Thyroid gland (tissue), 4 donors: ENCODE results near the gene STK11IP. TPM values are rescaled to one million over a fixed set of nuclear protein-coding genes. Genes with fewer than 3 reads are reported as not detected.

ENCODE experiments used
- DNase-seq, 2 donors: peaks; one replicate each; pipeline ENCODE4 v3.0.0-alpha.2; 2019
- H3K27ac ChIP-seq, 3 donors: fragments of 200-600 bp; sonication (generic); 1 replicate in 2 of 3; 2 replicates in 1 of 3; pipeline ENCODE4 v1.5.1; 2016 to 2019; ENCODE audit warnings: mild to moderate bottlenecking in 1 of 3, moderate library complexity in 1 of 3
- H3K27me3 ChIP-seq: fragments of 200-600 bp; sonication (generic); one replicate; pipeline ENCODE4 v1.5.1; 2019
- H3K36me3 ChIP-seq, 2 donors: fragments of 200-600 bp; sonication (generic); one replicate each; pipeline ENCODE4 v1.5.1; 2016 to 2019
- H3K4me1 ChIP-seq, 2 donors: fragments of 200-600 bp; sonication (generic); one replicate each; pipeline ENCODE4 v1.5.1; 2017 to 2019
- H3K4me3 ChIP-seq, 3 donors: fragments of 200-600 bp; sonication (generic); replicated peaks in 1 of 3; 1 replicate in 2 of 3; 2 replicates in 1 of 3; pipeline ENCODE4 v1.5.1; 2016; ENCODE audit warnings: mild to moderate bottlenecking in 1 of 3
- H3K9me3 ChIP-seq: fragments of 200-600 bp; sonication (generic); one replicate; pipeline ENCODE4 v1.5.1; 2017
- POLR2A ChIP-seq, 2 donors: fragments of 450-650 bp; IDR thresholded peaks; one replicate each; pipeline ENCODE4 v1.6.1; 2017; ENCODE audit warnings: antibody characterized with exemption in 2 of 2, mild to moderate bottlenecking in 2 of 2, moderate library complexity in 1 of 2
- WGBS, 2 donors: methylation state at CpG; one replicate each; pipeline ENCODE4 v1.1.5; 2017; 5-methylcytosine and 5-hydroxymethylcytosine counted together
- intact Hi-C: fragments of 100-400 bp; cut with DNase I; formaldehyde crosslinking; loops from one replicate; pipeline ENCODE4 v1.15.1; 2023
- total RNA-seq, 4 donors: library from RNA; depleted of rRNA; stranded (reverse); fragments of >200 nt; gene quantifications; one replicate each; pipeline ENCODE4 v1.2.3, GENCODE V29; 2016
- TF ChIP-seq, protein P1 (sequence below), 6 experiments: fragments of 200-600 bp in 3 of 6; fragments of 450-650 bp in 3 of 6; sonication (generic) in 3 of 6; IDR thresholded peaks; one replicate each; pipeline ENCODE4 v1.5.1; 2016 to 2019; ENCODE audit warnings: antibody characterized with exemption in 6 of 6, mild to moderate bottlenecking in 2 of 6, inconsistent platforms in 1 of 6, moderate library complexity in 1 of 6

Gene STK11IP
- total RNA-seq, 4 donors from 2014 or later = 14.6 to 25.0 (median 19.7) TPM

DNA sequence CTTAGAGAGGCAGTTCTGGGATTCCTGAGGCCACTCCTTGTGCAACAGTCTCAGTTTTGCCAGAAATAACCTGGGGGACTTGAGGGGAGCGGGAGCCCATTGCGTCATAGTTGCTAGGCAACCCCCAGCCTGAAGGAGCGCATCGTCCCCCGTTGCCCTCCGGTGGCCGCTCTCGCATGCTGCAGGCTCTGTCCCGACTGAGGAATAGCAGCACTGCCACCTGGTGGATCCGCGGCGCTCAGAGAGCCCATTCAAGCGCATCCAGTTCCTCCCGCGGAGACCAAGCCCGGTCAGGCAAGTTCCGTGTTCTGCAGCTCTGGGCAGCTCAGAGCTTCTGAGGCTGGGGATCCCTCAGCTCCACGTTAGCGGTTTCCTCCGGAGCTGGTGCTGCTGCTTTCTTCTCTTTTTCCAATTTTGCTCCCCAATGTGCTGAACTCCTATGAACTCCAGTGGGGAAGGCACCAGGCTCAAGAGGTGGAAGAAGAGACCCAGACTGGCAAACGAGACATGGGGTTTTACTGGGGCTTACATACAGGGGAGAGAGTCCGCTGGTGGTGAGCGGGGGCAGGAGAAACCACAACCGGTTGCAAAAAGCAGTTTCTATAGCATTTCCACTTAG is 44.9 kb downstream of the STK11IP start:
- Histone ChIP-seq H3K4me1 (peaks cover 0 to 18% of the 10 kb centered on the region in 2 donors), H3K9me3 (no peaks in the 10 kb centered on the region), H3K36me3 (no peaks in the 10 kb centered on the region), H3K4me3 (no peak overlapping the region), H3K27ac (no peak overlapping the region), H3K27me3 (no peaks in the 10 kb centered on the region)
- intact Hi-C loops = loop anchor here (2.0 kb wide), 1 partner anchor 102 kb away; no protein-coding TSS in a partner anchor
- DNase-seq = peak; percentile 98 to 99
- TF ChIP-seq POLR2A (IDR thresholded peaks at IDR 0.05) = no peak
- TF ChIP-seq, protein P1, sequence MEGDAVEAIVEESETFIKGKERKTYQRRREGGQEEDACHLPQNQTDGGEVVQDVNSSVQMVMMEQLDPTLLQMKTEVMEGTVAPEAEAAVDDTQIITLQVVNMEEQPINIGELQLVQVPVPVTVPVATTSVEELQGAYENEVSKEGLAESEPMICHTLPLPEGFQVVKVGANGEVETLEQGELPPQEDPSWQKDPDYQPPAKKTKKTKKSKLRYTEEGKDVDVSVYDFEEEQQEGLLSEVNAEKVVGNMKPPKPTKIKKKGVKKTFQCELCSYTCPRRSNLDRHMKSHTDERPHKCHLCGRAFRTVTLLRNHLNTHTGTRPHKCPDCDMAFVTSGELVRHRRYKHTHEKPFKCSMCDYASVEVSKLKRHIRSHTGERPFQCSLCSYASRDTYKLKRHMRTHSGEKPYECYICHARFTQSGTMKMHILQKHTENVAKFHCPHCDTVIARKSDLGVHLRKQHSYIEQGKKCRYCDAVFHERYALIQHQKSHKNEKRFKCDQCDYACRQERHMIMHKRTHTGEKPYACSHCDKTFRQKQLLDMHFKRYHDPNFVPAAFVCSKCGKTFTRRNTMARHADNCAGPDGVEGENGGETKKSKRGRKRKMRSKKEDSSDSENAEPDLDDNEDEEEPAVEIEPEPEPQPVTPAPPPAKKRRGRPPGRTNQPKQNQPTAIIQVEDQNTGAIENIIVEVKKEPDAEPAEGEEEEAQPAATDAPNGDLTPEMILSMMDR (IDR thresholded peaks at IDR 0.05) = peak; percentile 97 to 100 (median 100)
- 11 to 16% methylated on average over 15 to 24 of the region's 24 CpGs for WGBS, 2 donors

DNA sequence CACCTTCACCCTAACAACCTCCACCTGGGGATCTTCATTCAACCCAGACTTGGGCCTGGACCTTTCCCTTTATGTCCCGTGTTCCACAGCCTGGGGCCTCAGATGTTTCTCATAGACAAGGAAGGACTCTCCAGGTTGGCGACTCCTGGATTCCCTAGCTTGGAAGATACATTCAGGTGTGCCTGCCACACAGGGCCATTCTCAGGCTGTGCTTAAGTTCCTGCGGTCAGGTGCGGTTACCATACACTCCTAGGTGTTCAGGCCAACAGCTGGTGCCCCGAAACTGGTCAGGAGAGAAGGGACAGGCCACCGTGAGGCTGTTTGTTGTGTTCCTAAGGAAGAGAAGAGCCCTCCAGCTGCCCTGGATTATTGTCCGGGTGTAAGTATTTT is 45.4 kb downstream of the STK11IP start:
- no peaks in the 10 kb centered on the region for H3K9me3 ChIP-seq
- no peak overlapping the region for H3K4me3 ChIP-seq
- TF ChIP-seq, protein P1 (IDR thresholded peaks at IDR 0.05) = no peak
- TF ChIP-seq POLR2A (IDR thresholded peaks at IDR 0.05) = no peak
- H3K4me1 ChIP-seq = peaks cover 0 to 18% of the 10 kb centered on the region in 2 donors
- intact Hi-C loops = loop anchor here (2.0 kb wide), 1 partner anchor 102 kb away; no protein-coding TSS in a partner anchor
- H3K27ac ChIP-seq = no peak overlapping the region
- WGBS, 2 donors = 87 to 93% methylated on average over 7 of the region's 7 CpGs
- no peaks in the 10 kb centered on the region for H3K27me3 ChIP-seq
- H3K36me3 ChIP-seq = no peaks in the 10 kb centered on the region
- no peak for DNase-seq

DNA sequence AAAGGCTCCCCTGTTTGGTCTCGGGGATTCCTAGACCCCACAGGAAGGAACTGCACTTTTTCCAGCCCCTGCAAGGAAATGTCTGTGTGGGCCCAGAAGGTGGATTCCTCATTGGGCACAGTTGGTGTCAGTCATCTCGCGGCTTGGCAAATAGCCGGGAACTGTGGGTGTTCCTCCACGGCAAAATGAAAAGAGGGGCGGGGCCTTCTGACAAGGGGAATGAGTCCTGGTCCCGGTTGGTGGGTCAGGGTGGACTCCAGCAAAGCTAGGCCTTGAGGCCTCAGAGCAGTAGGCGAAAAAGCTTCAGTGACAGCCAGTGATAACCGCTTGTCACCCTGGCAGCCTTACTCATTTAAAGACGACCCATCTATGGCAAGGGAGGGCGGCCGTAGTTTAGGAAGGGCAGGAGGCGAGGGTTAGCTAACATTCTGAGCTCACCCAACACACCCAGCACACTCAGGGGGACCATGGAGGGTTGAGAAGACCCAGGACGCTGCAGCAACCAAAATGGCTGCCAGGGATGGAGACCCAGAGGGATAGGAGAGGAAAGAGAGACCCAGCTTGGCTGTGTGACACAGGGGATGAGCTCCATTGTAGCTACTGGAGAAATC is 46.2 kb downstream of the STK11IP start:
- intact Hi-C loops = loop anchor here (2.0 kb wide), 1 partner anchor 103 kb away; no protein-coding TSS in a partner anchor
- Histone ChIP-seq H3K36me3 (no peaks in the 10 kb centered on the region), H3K27ac (no peak overlapping the region), H3K9me3 (no peaks in the 10 kb centered on the region), H3K27me3 (no peaks in the 10 kb centered on the region), H3K4me3 (no peak overlapping the region), H3K4me1 (peaks cover 0 to 18% of the 10 kb centered on the region in 2 donors)
- 89 to 93% methylated on average over 14 of the region's 14 CpGs for WGBS, 2 donors
- no peak for TF ChIP-seq POLR2A (IDR thresholded peaks at IDR 0.05)
- TF ChIP-seq, protein P1 (IDR thresholded peaks at IDR 0.05) = no peak
- DNase-seq = no peak

DNA sequence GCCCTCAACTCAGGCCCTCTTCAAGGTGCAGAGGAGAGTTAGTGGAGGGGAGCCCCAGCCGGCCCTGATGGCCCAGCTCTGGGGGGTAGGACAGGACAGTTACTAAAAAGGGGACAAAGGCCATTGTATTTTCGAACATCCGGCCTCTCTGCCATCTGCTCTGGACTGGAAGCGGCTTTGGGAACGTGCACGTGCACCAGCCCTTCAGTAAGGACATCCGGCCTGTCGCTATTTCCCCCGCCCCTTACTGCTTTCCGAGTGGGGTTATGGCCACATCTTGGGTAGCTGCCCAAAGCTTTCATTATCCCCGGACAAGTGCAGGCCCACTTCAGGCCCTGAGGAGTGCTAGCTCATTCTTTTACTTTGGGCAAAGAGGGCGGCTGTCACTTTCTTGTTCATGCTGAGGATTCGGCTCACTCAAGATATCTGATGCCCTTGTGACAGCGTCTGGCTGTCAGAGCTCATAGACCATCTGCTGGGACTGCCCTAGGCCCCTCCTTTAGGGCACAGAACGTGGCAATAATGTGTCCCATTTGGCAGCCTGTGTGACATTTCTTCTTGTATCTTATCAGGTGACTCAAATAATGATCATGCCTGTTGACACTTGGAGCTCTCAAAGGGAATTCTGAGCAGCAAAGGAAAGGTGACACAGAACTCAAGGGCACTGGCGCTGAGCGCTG is 47.3 kb downstream of the STK11IP start:
- Histone ChIP-seq H3K27me3 (no peaks in the 10 kb centered on the region), H3K9me3 (no peaks in the 10 kb centered on the region), H3K4me1 (peaks cover 0 to 18% of the 10 kb centered on the region in 2 donors), H3K27ac (no peak overlapping the region), H3K36me3 (no peaks in the 10 kb centered on the region), H3K4me3 (no peak overlapping the region)
- DNase-seq = peak; percentile 73 to 83
- intact Hi-C loops = no loop called here
- TF ChIP-seq, protein P1 (IDR thresholded peaks at IDR 0.05) = no peak
- no peak for TF ChIP-seq POLR2A (IDR thresholded peaks at IDR 0.05)
- 32 to 44% methylated on average over 17 of the region's 17 CpGs for WGBS, 2 donors
